ENCODE measurements around the gene ZNF827. TPM values are rescaled to one million over a fixed set of nuclear protein-coding genes. Genes with fewer than 3 reads are reported as not detected.
A peak's percentile ranks its signal among the peaks of the same experiment; 100 is the strongest.

ZNF827 gene
- total RNA-seq, 1 donor from 2014 or later: 6.7 TPM

- peak; percentile 13 for DNase-seq (ENCODE audit: low spot score)
These were observed 3.1 kb downstream of the ZNF827 start for GRCh38 chr4:145935253-145936141.

- peak; percentile 25 for DNase-seq (ENCODE audit: low spot score)
These were observed 4.1 kb downstream of the ZNF827 start for GRCh38 chr4:145934434-145935047.

- no peak for DNase-seq (ENCODE audit: low spot score)
These were observed 5.5 kb downstream of the ZNF827 start for GRCh38 chr4:145933134-145933533.

- DNase-seq (ENCODE audit: low spot score): no peak
These were observed 7.2 kb downstream of the ZNF827 start for GRCh38 chr4:145931403-145931802.

GRCh38 chr4:145930592-145930991 is 8.0 kb downstream of the ZNF827 start:
- no peak for DNase-seq (ENCODE audit: low spot score)

- no peak for DNase-seq (ENCODE audit: low spot score)
These were observed 9.0 kb downstream of the ZNF827 start for GRCh38 chr4:145929415-145930178.

- DNase-seq (ENCODE audit: low spot score): no peak
These were observed 9.9 kb downstream of the ZNF827 start for GRCh38 chr4:145928748-145929147.

- no peak for DNase-seq (ENCODE audit: low spot score)
These were observed 11.6 kb downstream of the ZNF827 start for GRCh38 chr4:145927030-145927429.

GRCh38 chr4:145921231-145921630 is 17.4 kb downstream of the ZNF827 start:
- DNase-seq (ENCODE audit: low spot score): peak; percentile 5

- peak; percentile 11 for DNase-seq (ENCODE audit: low spot score)
These were observed 18.4 kb downstream of the ZNF827 start for GRCh38 chr4:145920205-145920604.

GRCh38 chr4:145912376-145912775 is 26.2 kb downstream of the ZNF827 start:
- no peak for DNase-seq (ENCODE audit: low spot score)

- DNase-seq (ENCODE audit: low spot score): no peak
These were observed 28.9 kb downstream of the ZNF827 start for GRCh38 chr4:145909773-145910172.

- peak; percentile 45 for DNase-seq (ENCODE audit: low spot score)
These were observed 29.3 kb downstream of the ZNF827 start for GRCh38 chr4:145909281-145909715.

- no peak for DNase-seq (ENCODE audit: low spot score)
These were observed 30.8 kb downstream of the ZNF827 start for GRCh38 chr4:145907812-145908211.

GRCh38 chr4:145907390-145907789 is 31.2 kb downstream of the ZNF827 start:
- no peak for DNase-seq (ENCODE audit: low spot score)

- no peak for DNase-seq (ENCODE audit: low spot score)
These were observed 34.0 kb downstream of the ZNF827 start for GRCh38 chr4:145904413-145905177.

- DNase-seq (ENCODE audit: low spot score): no peak
These were observed 36.1 kb downstream of the ZNF827 start for GRCh38 chr4:145902522-145902921.

- DNase-seq (ENCODE audit: low spot score): no peak
These were observed 38.6 kb downstream of the ZNF827 start for GRCh38 chr4:145899886-145900460.

GRCh38 chr4:145898926-145899531 is 39.6 kb downstream of the ZNF827 start:
- no peak for DNase-seq (ENCODE audit: low spot score)

- no peak for DNase-seq (ENCODE audit: low spot score)
These were observed 40.2 kb downstream of the ZNF827 start for GRCh38 chr4:145898466-145898865.

- no peak for DNase-seq (ENCODE audit: low spot score)
These were observed 43.6 kb downstream of the ZNF827 start for GRCh38 chr4:145895056-145895455.
